H9 (cell line): ENCODE measurements around the gene PLAAT3. TPM values are rescaled to one million over a fixed set of nuclear protein-coding genes. Genes with fewer than 3 reads are reported as not detected.

Experiments
- DNase-seq: peaks from one replicate; pipeline ENCODE4 v3.0.0-alpha.2; 2017
- H2AFZ ChIP-seq: one replicate; pipeline ENCODE4 v1.6.1; 2013; ENCODE audit warnings: mild to moderate bottlenecking, low read length, control low read depth, moderate library complexity
- H2AK5ac ChIP-seq: 2 replicates; pipeline ENCODE4 v1.6.1; 2013; ENCODE audit warnings: low read length, control low read depth, mixed read lengths; ENCODE audit not compliant: insufficient read length
- H2BK120ac ChIP-seq: one replicate; pipeline ENCODE4 v1.6.1; 2013; ENCODE audit warnings: low read depth, mild to moderate bottlenecking, low read length, control low read depth, inconsistent platforms; ENCODE audit not compliant: poor library complexity, severe bottlenecking
- H2BK12ac ChIP-seq: 2 replicates; pipeline ENCODE4 v1.6.1; 2013; ENCODE audit warnings: low read length, control low read depth, mixed read lengths, low read depth; ENCODE audit not compliant: insufficient read length
- H2BK15ac ChIP-seq: 2 replicates; pipeline ENCODE4 v1.6.1; 2013; ENCODE audit warnings: low read depth, low read length, control low read depth
- H2BK20ac ChIP-seq: one replicate; pipeline ENCODE4 v1.6.1; 2013; ENCODE audit warnings: low read depth, mild to moderate bottlenecking, low read length, control low read depth, inconsistent platforms; ENCODE audit not compliant: poor library complexity, severe bottlenecking
- H2BK5ac ChIP-seq: 2 replicates; pipeline ENCODE4 v1.6.1; 2013; ENCODE audit warnings: low read length, control low read depth, mixed read lengths; ENCODE audit not compliant: insufficient read length
- H3K14ac ChIP-seq: 2 replicates; pipeline ENCODE4 v1.6.1; 2013; ENCODE audit warnings: low read length, control low read depth; ENCODE audit not compliant: insufficient read depth
- H3K18ac ChIP-seq: 2 replicates; pipeline ENCODE4 v1.6.1; 2013; ENCODE audit warnings: low read depth, mild to moderate bottlenecking, mixed read lengths, low read length, control low read depth; ENCODE audit not compliant: insufficient read length
- H3K23ac ChIP-seq: 2 replicates; pipeline ENCODE4 v1.6.1; 2013; ENCODE audit warnings: low read length, control low read depth, mixed read lengths, low read depth; ENCODE audit not compliant: insufficient read length
- H3K23me2 ChIP-seq: 2 replicates; pipeline ENCODE4 v1.6.1; 2013; ENCODE audit warnings: low read depth, mild to moderate bottlenecking, mixed read lengths, low read length, control low read depth; ENCODE audit not compliant: insufficient read length, poor library complexity, severe bottlenecking
- H3K27ac ChIP-seq: 2 replicates; pipeline ENCODE4 v1.5.1; 2013; ENCODE audit warnings: low read length, control low read depth, mixed read lengths, low read depth; ENCODE audit not compliant: insufficient read length
- H3K27me3 ChIP-seq: 2 replicates; pipeline ENCODE4 v1.6.1; 2013; ENCODE audit warnings: low read length, control low read depth, inconsistent platforms; ENCODE audit not compliant: insufficient read depth
- H3K4ac ChIP-seq: 2 replicates; pipeline ENCODE4 v1.6.1; 2013; ENCODE audit warnings: low read depth, mild to moderate bottlenecking, control low read depth, inconsistent platforms, low read length, moderate library complexity
- H3K4me1 ChIP-seq: 2 replicates; pipeline ENCODE4 v1.6.1; 2013; ENCODE audit warnings: low read length, control low read depth, inconsistent platforms; ENCODE audit not compliant: insufficient read depth
- H3K4me2 ChIP-seq: 2 replicates; pipeline ENCODE4 v1.6.1; 2013; ENCODE audit warnings: low read length, control low read depth, mixed read lengths; ENCODE audit not compliant: insufficient read length, insufficient read depth
- H3K56ac ChIP-seq: 2 replicates; pipeline ENCODE4 v1.6.1; 2013; ENCODE audit warnings: low read depth, mild to moderate bottlenecking, mixed read lengths, low read length, control low read depth; ENCODE audit not compliant: insufficient read length
- H3K79me1 ChIP-seq: 2 replicates; pipeline ENCODE4 v1.6.1; 2013; ENCODE audit warnings: low read depth, mild to moderate bottlenecking, moderate library complexity, low read length, control low read depth, inconsistent platforms; ENCODE audit not compliant: insufficient read depth, poor library complexity, severe bottlenecking
- H3K79me2 ChIP-seq: 2 replicates; pipeline ENCODE4 v1.6.1; 2013; ENCODE audit warnings: low read length, control low read depth, inconsistent platforms; ENCODE audit not compliant: insufficient read depth
- H3K9ac ChIP-seq: 2 replicates; pipeline ENCODE4 v1.6.1; 2013; ENCODE audit warnings: low read length, control low read depth, mixed read lengths; ENCODE audit not compliant: insufficient read length; ENCODE audit errors: extremely low read depth
- H3K9me3 ChIP-seq: one replicate; pipeline ENCODE4 v1.6.1; 2013; ENCODE audit warnings: low read depth, low read length, inconsistent platforms; ENCODE audit not compliant: control insufficient read depth
- H3T11ph ChIP-seq: one replicate; pipeline ENCODE4 v1.6.1; 2013; ENCODE audit warnings: mild to moderate bottlenecking, low read length, control low read depth, inconsistent platforms
- H4K20me1 ChIP-seq: one replicate; pipeline ENCODE4 v1.6.1; 2013; ENCODE audit not compliant: control insufficient read depth, insufficient read length, insufficient read depth
- H4K5ac ChIP-seq: 2 replicates; pipeline ENCODE4 v1.6.1; 2013; ENCODE audit warnings: low read depth, mild to moderate bottlenecking, mixed read lengths, low read length, control low read depth; ENCODE audit not compliant: insufficient read length
- H4K8ac ChIP-seq: replicated peaks from 2 replicates; pipeline ENCODE4 v1.6.1; 2013; ENCODE audit warnings: low read length, control low read depth, mixed read lengths, low read depth; ENCODE audit not compliant: insufficient read length
- H4K91ac ChIP-seq: 2 replicates; pipeline ENCODE4 v1.6.1; 2013; ENCODE audit warnings: low read depth, mild to moderate bottlenecking, moderate library complexity, mixed read lengths, low read length, control low read depth; ENCODE audit not compliant: insufficient read length
- H3K27ac Mint-ChIP-seq, 3 experiments: 2 replicates in 2 of 3; 3 replicates in 1 of 3; pipeline ENCODE4 v1.8.0; 2020 to 2021; ENCODE audit warnings: mixed read lengths in 3 of 3, mild to moderate bottlenecking in 1 of 3, moderate library complexity in 1 of 3
- H3K27me3 Mint-ChIP-seq: 2 replicates; pipeline ENCODE4 v1.8.0; 2021; ENCODE audit warnings: low read depth, mild to moderate bottlenecking, moderate library complexity, mixed read lengths
- H3K36me3 Mint-ChIP-seq, 3 experiments: 2 replicates in 2 of 3; 3 replicates in 1 of 3; pipeline ENCODE4 v1.8.0; 2020 to 2021; ENCODE audit warnings: low read depth in 3 of 3, mixed read lengths in 3 of 3; ENCODE audit not compliant: insufficient read depth in 1 of 3
- H3K4me1 Mint-ChIP-seq, 2 experiments: 2 replicates each; pipeline ENCODE4 v1.8.0; 2020; ENCODE audit warnings: mixed read lengths in 2 of 2
- H3K4me3 Mint-ChIP-seq, 2 experiments: 2 replicates in 1 of 2; 3 replicates in 1 of 2; pipeline ENCODE4 v1.8.0; 2020 to 2021; ENCODE audit warnings: mild to moderate bottlenecking in 2 of 2, mixed read lengths in 2 of 2, moderate library complexity in 1 of 2
- H3K9me3 Mint-ChIP-seq, 2 experiments: 2 replicates in 1 of 2; 3 replicates in 1 of 2; pipeline ENCODE4 v1.8.0; 2020; ENCODE audit warnings: mild to moderate bottlenecking in 2 of 2, mixed read lengths in 2 of 2, moderate library complexity in 1 of 2
- CTCF ChIP-seq: fragments of 200-600 bp; sonication (generic); conservative IDR thresholded peaks from 3 replicates; pipeline ENCODE4 v1.8.0; 2021; ENCODE audit warnings: antibody characterized with exemption, mild to moderate bottlenecking
- WGBS: extraction: QIAGEN DNeasy Blood & Tissue Kit; methylation state at CpG from one replicate; pipeline ENCODE4 v1.1.7; 2013; ENCODE audit warnings: missing lambda C conversion rate, low lambda C conversion rate, mixed read lengths; ENCODE audit not compliant: insufficient read length; ENCODE audit errors: extremely low coverage; 5-methylcytosine and 5-hydroxymethylcytosine counted together
- total RNA-seq: library from RNA; stranded (reverse); gene quantifications from 2 replicates; pipeline ENCODE4 v1.2.1, GENCODE V29; 2021

The PLAAT3 gene
- total RNA-seq, 1 experiment from 2014 or later, result 188 TPM

- Histone ChIP-seq H2AK5ac (no peak overlapping the region), H3K4ac (no peak overlapping the region), H3K14ac (no peak overlapping the region; the same call in 1 of the 2 replicates), H3K4me1 (0 out of 2 replicates have a peak, but pooled peaks cover 4% of the 10 kb centered on the region), H2AFZ (no peak overlapping the region), H2BK120ac (no peak overlapping the region), H3K23ac (no peak overlapping the region), H3K9ac (no peak overlapping the region), H2BK12ac (no peak overlapping the region), H3T11ph (no peak overlapping the region), H2BK15ac (no peak overlapping the region), H4K5ac (no peak overlapping the region), H3K27me3 (no peaks in the 10 kb centered on the region), H2BK20ac (no peak overlapping the region), H3K23me2 (no peaks in the 10 kb centered on the region), H3K56ac (no peak overlapping the region), H3K27ac (no peak overlapping the region), H3K9me3 (no peaks in the 10 kb centered on the region), H4K91ac (no peak overlapping the region), H3K18ac (no peak overlapping the region), H4K8ac (no peak overlapping the region), H4K20me1 (no peaks in the 10 kb centered on the region), H3K4me2 (no peak overlapping the region), H2BK5ac (no peak overlapping the region), H3K79me1 (no peaks in the 10 kb centered on the region), H3K79me2 (no peaks in the 10 kb centered on the region)
- H3K4me3 Mint-ChIP-seq, result no peak overlapping the region
- TF ChIP-seq CTCF, result no peak
- H3K36me3 Mint-ChIP-seq, result no peaks in the 10 kb centered on the region
- DNase-seq, result peak; percentile 23
- no CpG with 5 or more reads among the region's 7 CpGs for WGBS
- peaks cover 2% of the 10 kb centered on the region for H3K27me3 Mint-ChIP-seq
- H3K9me3 Mint-ChIP-seq, result no peaks in the 10 kb centered on the region
- H3K4me1 Mint-ChIP-seq, result peaks cover 26 to 39% of the 10 kb centered on the region in 2 experiments
- H3K27ac Mint-ChIP-seq, result no peak overlapping the region
Measured at GRCh38 chr11:63558459-63559157, 55.6 kb downstream of the PLAAT3 start.
